Right cardiac atrium (tissue), 5 donors: ENCODE data around the gene CALML3. TPM values are rescaled to one million over a fixed set of nuclear protein-coding genes. Genes with fewer than 3 reads are reported as not detected.

Experiments
- ATAC-seq, 2 donors: fragments of 200-7000 bp; cut with Tn5 transposase; one replicate each; pipeline versions ENCODE4 v1.8.0 to v1.9.1; 2020; ENCODE audit warnings: moderate library complexity in 2 of 2, mild to moderate bottlenecking in 1 of 2
- DNase-seq, 3 donors: peaks; one replicate each; pipeline ENCODE4 v3.0.0-alpha.2; 2020
- H3K27ac ChIP-seq: one replicate; pipeline ENCODE4 v1.5.1; 2013; ENCODE audit warnings: mild to moderate bottlenecking, low read length, control low read depth, moderate library complexity
- H3K27me3 ChIP-seq: one replicate; pipeline ENCODE4 v1.6.1; 2013; ENCODE audit not compliant: control insufficient read depth, insufficient read depth
- H3K4me1 ChIP-seq: one replicate; pipeline ENCODE4 v1.6.1; 2013; ENCODE audit warnings: low read length; ENCODE audit not compliant: control insufficient read depth, insufficient read depth
- H3K4me3 ChIP-seq: one replicate; pipeline ENCODE4 v1.5.1; 2013; ENCODE audit warnings: low read length, control low read depth
- H3K9me3 ChIP-seq: one replicate; pipeline ENCODE4 v1.6.1; 2013; ENCODE audit warnings: low read length; ENCODE audit not compliant: control insufficient read depth
- whole genome bisulfite sequencing: extraction: QIAGEN DNeasy Blood & Tissue Kit; methylation state at CpG from one replicate; pipeline ENCODE4 v1.1.7; 2013; 5-methylcytosine and 5-hydroxymethylcytosine counted together
- intact Hi-C, 4 donors: fragments of 100-400 bp; cut with DNase I; formaldehyde crosslinking; loops; one replicate each; pipeline versions ENCODE4 v1.11.0 to v1.14.0; 2022 to 2023
- polyA plus RNA-seq: library from polyadenylated mRNA; stranded (reverse); fragments of 200-250 nt; gene quantifications from one replicate; pipeline ENCODE4 v1.2.3, GENCODE V29; 2013
- total RNA-seq, 4 donors: library from RNA; stranded (reverse); fragmentation: NEBNext Ultra II Directional; extraction: Animal tissue kit (Norgen Biotek cat#: 25700); gene quantifications; one replicate each; pipeline ENCODE4 v1.2.1, GENCODE V29; 2021
- donor health status: healthy with polysubstance abuse.
- donor health status: DM: no; HTN: yes; CAD: no.
- donor health status: DM: no; HTN: no; CAD: no.
- donor health status: DM: no; HTN: yes; CAD: no; lungs with severe emphysema.
- donor health status: DM: yes; HTN: yes; CAD: no.

The CALML3 gene
- total and polyA plus RNA-seq, 5 donors: not detected

DNA sequence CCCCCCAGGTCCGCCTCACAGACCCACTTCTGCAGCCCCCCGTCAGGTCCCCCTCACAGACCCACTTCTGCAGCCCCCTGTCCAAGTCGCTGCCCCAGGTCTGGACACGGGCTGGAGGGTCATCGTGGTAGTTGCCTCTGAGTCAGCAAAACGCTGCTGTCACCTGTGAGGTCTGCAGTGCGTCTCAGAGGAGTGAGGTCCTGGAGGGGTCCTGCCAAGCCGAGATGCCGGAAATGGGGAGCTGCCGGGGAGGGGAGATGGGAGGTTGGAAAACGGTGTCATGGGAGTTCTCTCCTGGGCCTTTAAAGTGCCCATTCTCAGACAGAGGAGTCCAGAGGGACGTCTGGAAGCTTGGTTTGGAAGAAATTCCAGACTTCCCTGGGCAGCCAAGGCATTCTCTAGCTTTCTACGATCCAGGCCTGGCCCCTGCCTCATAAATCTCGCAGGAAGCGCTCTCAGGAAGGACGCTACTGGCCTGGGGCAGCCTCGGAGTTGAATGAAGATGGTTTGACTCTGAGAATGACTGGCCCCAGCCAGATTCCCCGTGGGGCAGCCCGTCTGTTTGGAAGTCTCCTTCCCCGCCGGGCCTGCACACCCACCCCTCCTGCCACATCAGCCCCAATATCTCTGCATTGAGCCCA lies 38.7 kb downstream of the CALML3 start:
- Histone ChIP-seq H3K4me3 (no peak overlapping the region), H3K27me3 (no peaks in the 10 kb centered on the region), H3K27ac (no peak overlapping the region), H3K4me1 (no peaks in the 10 kb centered on the region), H3K9me3 (no peaks in the 10 kb centered on the region)
- DNase-seq (peak in 1 of 3 donors; percentile 36), ATAC-seq (no peak)
- WGBS: 60% methylated on average over 21 of the region's 21 CpGs
- intact Hi-C loops: no loop called here

DNA sequence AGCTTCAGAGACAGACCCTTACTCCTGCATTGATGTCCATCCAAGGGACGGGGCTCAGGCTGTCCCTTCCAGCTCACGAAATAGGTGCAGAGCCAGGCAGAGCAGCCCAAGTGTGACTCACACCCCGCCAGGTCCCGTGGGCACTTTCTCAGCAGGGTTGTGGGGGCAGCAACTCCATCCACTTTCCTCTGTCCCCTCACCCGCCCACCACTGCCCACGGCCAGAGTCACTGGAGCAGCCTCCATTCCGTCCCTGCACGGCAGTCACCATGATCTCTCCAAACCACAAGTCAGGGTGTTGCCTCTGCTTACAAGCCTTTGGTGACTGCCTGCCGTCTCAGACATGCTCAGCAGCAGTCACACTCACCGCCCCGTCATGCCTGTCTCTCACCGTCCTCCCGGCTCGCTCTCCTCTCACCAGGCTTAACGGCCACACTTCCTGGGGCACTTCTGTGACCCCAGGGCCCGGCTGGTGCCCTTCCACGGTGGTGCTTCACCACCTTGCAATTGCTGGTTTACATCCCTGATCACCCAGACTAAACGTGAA lies 39.3 kb downstream of the CALML3 start:
- WGBS: 57% methylated on average over 18 of the region's 18 CpGs
- peak in 1 of 2 donors; percentile 24 for ATAC-seq
- intact Hi-C loops: no loop called here
- no peaks in the 10 kb centered on the region for H3K27me3 ChIP-seq
- no peaks in the 10 kb centered on the region for H3K4me1 ChIP-seq
- H3K27ac ChIP-seq: no peak overlapping the region
- H3K4me3 ChIP-seq: no peak overlapping the region
- H3K9me3 ChIP-seq: no peaks in the 10 kb centered on the region
- DNase-seq: no peak

DNA sequence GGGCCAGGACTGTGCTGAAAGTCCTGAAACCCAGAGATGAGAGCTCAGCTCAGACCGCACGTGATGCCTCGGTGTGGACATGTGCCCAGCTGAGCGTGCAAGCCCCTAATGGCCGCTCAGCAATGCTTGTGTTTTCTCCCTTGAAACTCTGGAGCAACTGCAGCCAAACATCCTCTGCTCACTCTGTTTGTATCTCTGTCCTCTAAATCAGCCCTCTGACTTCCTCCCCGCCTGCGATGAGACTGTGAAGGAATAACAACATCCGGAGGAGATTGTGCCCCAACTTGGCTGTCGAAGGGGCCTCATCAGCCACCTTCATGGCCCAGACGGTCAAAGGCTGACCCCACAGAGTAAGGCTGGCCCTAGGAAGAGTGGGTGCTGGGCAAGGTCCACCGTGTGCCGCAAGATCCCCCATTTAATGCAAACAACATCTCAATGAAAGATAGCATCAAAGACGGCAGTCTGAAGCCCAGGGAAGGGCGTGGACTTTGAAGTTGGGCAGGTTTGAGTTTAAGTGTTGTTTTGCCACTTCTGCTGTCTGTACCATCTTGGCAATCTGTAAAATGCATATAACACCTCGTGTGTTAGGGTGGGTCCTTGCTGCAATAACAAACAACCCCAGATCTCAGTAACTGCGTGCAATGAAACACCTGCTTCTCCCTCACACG lies 39.9 kb downstream of the CALML3 start:
- H3K4me1 ChIP-seq: no peaks in the 10 kb centered on the region
- H3K27me3 ChIP-seq: no peaks in the 10 kb centered on the region
- ATAC-seq (peak in 1 of 2 donors; percentile 11), DNase-seq (peak in 1 of 3 donors; percentile 50)
- 66% methylated on average over 17 of the region's 17 CpGs for WGBS
- intact Hi-C loops: no loop called here
- H3K27ac ChIP-seq: no peak overlapping the region
- no peak overlapping the region for H3K4me3 ChIP-seq
- H3K9me3 ChIP-seq: no peaks in the 10 kb centered on the region

DNA sequence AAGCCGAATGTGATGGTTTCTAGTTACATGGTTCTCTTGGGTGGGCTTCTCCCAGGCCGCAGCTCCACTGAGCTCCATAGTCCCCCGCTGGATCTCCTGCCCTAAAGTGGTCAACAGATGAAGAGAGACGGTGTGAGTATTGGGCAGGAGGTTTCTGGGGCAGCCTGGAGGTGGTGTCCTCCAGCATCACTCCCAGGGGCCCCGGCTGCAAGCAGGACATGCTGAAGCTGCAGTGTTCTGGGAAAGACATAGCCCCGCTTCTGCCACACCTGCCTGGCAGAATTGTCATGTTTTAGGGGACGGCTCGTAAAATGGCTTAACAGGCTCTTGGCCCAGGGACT lies 40.4 kb downstream of the CALML3 start:
- Histone ChIP-seq H3K27ac (no peak overlapping the region), H3K27me3 (no peaks in the 10 kb centered on the region), H3K4me1 (no peaks in the 10 kb centered on the region), H3K9me3 (no peaks in the 10 kb centered on the region), H3K4me3 (no peak overlapping the region)
- DNase-seq: no peak
- WGBS: 97% methylated on average over 8 of the region's 8 CpGs
- ATAC-seq: no peak
- intact Hi-C loops: no loop called here

DNA sequence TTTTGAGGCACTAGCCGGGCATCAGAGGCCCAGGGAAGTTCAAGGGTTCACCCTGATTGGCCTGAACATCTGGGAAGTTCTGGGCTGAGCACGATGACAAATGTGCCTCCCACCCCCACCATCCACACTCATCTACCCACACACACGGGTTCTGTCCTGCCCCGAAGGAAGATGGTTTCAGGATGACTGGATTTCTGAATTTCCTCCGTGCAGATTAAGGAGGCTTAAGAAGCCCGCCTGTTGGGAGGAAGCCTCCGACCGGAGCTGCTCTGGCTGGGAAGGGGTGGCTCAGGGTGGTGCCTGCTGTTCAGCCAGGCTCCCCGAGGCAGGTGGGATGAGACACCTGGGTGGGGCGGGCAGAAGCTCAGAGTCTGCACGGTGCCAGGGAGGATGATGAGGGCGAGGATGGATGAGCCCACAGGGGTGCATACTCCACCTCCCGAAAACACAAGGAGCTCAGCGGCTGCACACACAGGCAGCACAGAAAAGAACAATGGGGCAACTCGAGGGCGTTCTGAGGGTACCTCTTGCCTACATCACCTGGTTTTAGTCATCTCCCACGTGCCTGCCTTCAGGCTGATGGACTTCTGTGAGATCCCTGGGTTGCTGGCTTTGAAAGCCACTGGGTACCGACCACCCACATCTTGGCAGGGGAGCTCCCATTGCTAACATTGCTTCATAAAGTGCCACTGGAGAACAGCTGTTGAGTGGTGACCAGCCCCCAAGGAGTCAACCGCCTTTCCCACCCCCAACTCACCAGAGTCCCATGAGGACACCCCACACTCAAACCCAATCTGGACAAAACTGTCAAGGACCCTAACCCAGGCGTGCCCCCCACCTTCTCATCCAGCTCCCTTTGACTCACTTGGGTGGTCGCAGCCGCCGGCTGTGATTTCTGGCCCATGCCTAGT lies 41.2 kb downstream of the CALML3 start:
- DNase-seq (peak in 1 of 3 donors; percentile 41), ATAC-seq (no peak)
- Histone ChIP-seq H3K27me3 (no peaks in the 10 kb centered on the region), H3K9me3 (no peaks in the 10 kb centered on the region), H3K4me3 (no peak overlapping the region), H3K27ac (no peak overlapping the region), H3K4me1 (no peaks in the 10 kb centered on the region)
- intact Hi-C loops: no loop called here
- 88% methylated on average over 23 of the region's 23 CpGs for WGBS

DNA sequence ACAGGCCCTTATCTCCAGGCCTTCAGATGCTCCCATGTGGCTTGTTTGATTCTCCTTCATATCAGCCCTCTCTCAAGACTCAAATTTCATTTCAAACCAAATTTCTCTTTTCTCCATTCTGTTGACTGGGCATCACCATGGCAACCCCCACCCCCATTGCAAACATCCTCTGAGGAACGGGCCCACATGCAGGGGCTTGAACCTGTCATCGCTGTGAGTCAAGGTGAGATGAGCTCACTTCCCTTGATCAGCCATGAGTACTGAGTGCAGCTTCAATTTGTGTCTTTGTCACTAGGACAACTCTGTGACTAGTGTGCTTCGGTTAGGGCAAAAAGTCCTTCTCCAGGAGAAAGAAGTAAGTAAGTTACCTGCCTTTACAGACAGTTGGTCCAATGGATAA lies 41.9 kb downstream of the CALML3 start:
- 83% methylated on average over 3 of the region's 3 CpGs for WGBS
- Histone ChIP-seq H3K27me3 (no peaks in the 10 kb centered on the region), H3K9me3 (no peaks in the 10 kb centered on the region), H3K4me1 (no peaks in the 10 kb centered on the region), H3K4me3 (no peak overlapping the region), H3K27ac (no peak overlapping the region)
- DNase-seq (peak in 1 of 3 donors; percentile 21), ATAC-seq (no peak)
- intact Hi-C loops: no loop called here

DNA sequence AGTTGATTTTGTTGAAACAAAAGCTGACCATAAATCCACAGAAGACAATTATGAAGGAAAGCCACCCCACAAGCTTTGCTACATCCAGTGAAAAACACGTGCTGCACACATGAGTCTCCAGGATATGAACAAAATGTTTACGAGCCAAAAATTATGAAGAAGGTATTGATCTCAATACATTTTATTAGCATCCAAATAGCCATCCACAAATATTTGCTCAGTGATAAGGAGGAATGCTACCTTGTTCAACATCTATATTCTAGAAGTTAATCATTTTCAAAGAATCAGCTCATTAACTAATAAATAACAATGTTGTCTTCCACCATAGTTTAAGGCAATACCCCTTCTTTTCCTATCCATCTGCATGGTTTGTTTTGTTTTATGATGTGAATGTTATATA lies 42.7 kb downstream of the CALML3 start:
- WGBS: 97% methylated on average over 2 of the region's 2 CpGs
- H3K9me3 ChIP-seq: no peaks in the 10 kb centered on the region
- H3K4me3 ChIP-seq: no peak overlapping the region
- intact Hi-C loops: no loop called here
- H3K27ac ChIP-seq: no peak overlapping the region
- ATAC-seq (no peak), DNase-seq (no peak)
- no peaks in the 10 kb centered on the region for H3K27me3 ChIP-seq
- no peaks in the 10 kb centered on the region for H3K4me1 ChIP-seq

DNA sequence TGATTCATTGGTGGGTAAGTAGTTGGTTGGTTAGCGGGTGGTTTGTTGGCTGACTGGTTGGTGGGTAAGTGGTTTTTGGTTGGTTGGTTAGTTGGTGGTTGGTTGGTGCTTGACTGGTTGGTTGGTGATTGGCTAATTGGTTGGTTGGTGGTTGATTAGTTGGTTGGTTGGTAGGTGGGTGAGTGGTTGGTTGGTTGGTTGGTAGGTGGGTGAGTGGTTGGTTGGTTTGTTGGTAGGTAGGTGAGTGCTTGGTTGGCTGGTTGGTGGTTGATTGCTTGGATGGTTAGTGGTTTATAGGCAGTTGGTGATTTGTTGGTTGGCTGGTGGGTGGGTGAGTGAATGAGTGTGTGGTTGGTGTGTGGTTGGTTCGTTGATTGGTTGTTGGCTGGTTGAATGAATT lies 44.2 kb downstream of the CALML3 start:
- WGBS: over 99% methylated on average over 2 of the region's 2 CpGs
- ATAC-seq (no peak), DNase-seq (no peak)
- Histone ChIP-seq H3K9me3 (no peaks in the 10 kb centered on the region), H3K4me3 (no peak overlapping the region), H3K27me3 (no peaks in the 10 kb centered on the region), H3K27ac (no peak overlapping the region), H3K4me1 (no peaks in the 10 kb centered on the region)
- intact Hi-C loops: no loop called here

DNA sequence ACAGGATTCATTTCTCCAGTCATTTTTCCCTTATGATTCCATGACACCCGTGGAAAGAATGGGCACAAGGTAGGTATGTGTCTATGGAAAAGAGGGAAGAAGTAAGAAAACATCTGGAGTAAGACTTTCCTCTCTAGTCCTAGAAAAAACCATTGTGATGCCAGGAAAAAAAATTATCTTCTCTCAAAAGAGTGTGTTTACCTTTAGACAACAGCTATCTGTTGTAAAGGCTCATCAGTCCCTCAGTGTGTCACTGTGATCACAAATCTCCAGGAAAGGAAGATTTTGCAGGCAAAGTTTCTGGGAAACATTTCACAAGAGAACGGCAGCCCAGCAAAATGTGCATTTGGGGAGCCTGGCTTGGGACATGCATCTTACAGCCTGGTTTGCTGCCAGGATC lies 44.8 kb downstream of the CALML3 start:
- WGBS: 66% methylated on average over 2 of the region's 2 CpGs
- Histone ChIP-seq H3K4me3 (no peak overlapping the region), H3K27ac (no peak overlapping the region), H3K9me3 (no peaks in the 10 kb centered on the region), H3K4me1 (no peaks in the 10 kb centered on the region), H3K27me3 (no peaks in the 10 kb centered on the region)
- DNase-seq (no peak), ATAC-seq (no peak)
- intact Hi-C loops: no loop called here

DNA sequence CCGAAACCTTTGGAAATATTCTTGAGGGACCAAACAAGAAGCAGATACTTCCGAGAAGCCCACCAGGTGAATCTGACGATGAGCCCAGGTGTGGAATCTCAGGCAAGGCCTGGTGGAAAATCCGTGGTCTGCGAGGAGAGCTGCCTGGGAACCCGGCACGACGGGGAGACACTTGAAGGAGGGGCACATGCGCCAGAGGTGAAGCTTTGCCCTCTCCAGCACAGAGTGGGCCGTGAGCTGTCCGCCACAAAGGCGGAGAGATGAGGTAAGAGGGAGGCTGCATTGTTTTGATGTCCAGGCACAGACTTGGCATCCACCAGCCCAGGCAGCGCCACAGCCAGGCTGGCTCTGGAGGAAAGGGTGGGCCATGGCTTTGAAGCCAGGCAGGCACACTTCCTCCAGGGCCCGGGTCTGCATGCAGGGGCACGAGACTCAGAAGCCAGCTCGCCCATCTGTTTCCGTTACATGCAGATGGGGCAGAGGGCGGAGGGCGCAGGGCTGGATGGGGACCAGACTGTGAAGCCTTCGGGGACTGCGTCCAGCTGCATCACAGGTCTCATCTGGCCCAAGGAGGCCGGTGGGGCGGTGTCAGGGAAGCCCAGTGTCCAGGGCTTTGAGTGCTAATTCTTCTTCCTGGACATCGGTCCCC lies 45.4 kb downstream of the CALML3 start:
- no peak overlapping the region for H3K27ac ChIP-seq
- DNase-seq (peak in 1 of 3 donors; percentile 42), ATAC-seq (peak in 1 of 2 donors; percentile 20)
- WGBS: 89% methylated on average over 24 of the region's 24 CpGs
- intact Hi-C loops: no loop called here
- H3K9me3 ChIP-seq: no peaks in the 10 kb centered on the region
- no peaks in the 10 kb centered on the region for H3K4me1 ChIP-seq
- no peak overlapping the region for H3K4me3 ChIP-seq
- no peaks in the 10 kb centered on the region for H3K27me3 ChIP-seq
